ENCODE data around the gene FEZ2. TPM values are rescaled to one million over a fixed set of nuclear protein-coding genes. Genes with fewer than 3 reads are reported as not detected.

FEZ2 gene
- total RNA-seq, 1 donor from 2014 or later: 39.3 TPM

DNA sequence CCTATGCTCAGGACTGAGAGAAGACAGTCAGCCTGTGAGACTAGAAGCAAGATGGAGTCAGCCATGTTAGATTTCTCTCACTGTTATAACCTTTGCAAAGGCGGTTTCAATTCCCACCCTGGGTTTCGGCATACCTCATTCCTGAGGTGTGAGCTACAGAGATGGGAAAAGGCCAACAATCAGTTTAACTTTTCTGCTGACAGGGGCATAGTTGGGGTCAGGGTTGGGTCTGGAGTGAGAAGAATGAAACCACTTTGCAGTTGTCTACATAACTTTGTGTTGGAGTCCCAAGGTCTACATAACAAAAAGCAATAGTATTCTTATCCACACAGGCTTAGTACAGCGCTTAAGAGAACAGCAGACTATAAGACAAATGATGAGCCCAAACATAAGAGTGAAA, 28.1 kb upstream of the FEZ2 start:
- H3K4me1 ChIP-seq: no peaks in the 10 kb centered on the region
- no peaks in the 10 kb centered on the region for H3K9me3 ChIP-seq
- DNase-seq (ENCODE audit: extremely low spot score in 2 of 2): no peak
- H3K27ac ChIP-seq: no peak overlapping the region
- no peak for TF ChIP-seq POLR2A (IDR thresholded peaks at IDR 0.05)
- TF ChIP-seq, protein P1, sequence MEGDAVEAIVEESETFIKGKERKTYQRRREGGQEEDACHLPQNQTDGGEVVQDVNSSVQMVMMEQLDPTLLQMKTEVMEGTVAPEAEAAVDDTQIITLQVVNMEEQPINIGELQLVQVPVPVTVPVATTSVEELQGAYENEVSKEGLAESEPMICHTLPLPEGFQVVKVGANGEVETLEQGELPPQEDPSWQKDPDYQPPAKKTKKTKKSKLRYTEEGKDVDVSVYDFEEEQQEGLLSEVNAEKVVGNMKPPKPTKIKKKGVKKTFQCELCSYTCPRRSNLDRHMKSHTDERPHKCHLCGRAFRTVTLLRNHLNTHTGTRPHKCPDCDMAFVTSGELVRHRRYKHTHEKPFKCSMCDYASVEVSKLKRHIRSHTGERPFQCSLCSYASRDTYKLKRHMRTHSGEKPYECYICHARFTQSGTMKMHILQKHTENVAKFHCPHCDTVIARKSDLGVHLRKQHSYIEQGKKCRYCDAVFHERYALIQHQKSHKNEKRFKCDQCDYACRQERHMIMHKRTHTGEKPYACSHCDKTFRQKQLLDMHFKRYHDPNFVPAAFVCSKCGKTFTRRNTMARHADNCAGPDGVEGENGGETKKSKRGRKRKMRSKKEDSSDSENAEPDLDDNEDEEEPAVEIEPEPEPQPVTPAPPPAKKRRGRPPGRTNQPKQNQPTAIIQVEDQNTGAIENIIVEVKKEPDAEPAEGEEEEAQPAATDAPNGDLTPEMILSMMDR (IDR thresholded peaks at IDR 0.05): no peak
- no peak for TF ChIP-seq POLR2AphosphoS5 (IDR thresholded peaks at IDR 0.05; ENCODE audit: insufficient read depth in 1 of 2, low read depth in 1 of 2)
- no peak overlapping the region for H3K4me3 ChIP-seq
- no peaks in the 10 kb centered on the region for H3K36me3 ChIP-seq
- intact Hi-C loops (cut with DNase I): no loop called here
- H3K27me3 ChIP-seq: no peaks in the 10 kb centered on the region

DNA sequence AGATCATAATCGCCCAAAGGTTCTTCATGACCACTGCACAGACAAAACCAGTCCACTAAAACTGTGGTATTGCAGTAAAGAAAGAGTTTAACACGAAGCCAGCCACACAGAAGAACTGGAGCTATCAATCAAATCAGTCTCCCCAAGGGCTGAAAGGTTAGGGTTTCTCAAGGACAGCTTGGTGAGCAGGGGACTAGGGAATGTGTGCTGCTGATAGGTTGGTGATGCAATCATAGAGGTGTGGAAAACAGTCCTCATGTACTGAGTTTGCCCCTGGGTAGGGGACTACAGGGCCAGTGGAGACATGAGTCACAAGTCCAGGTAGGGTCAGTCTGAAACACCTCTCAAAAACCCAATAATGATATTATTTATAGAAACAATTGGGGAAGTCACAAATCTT, 27.3 kb upstream of the FEZ2 start:
- Histone ChIP-seq H3K27ac (no peak overlapping the region), H3K36me3 (no peaks in the 10 kb centered on the region), H3K4me3 (no peak overlapping the region), H3K27me3 (no peaks in the 10 kb centered on the region), H3K4me1 (no peaks in the 10 kb centered on the region), H3K9me3 (no peaks in the 10 kb centered on the region)
- TF ChIP-seq POLR2AphosphoS5 (IDR thresholded peaks at IDR 0.05; ENCODE audit: insufficient read depth in 1 of 2, low read depth in 1 of 2) (no peak), POLR2A (IDR thresholded peaks at IDR 0.05) (no peak)
- TF ChIP-seq, protein P1 (IDR thresholded peaks at IDR 0.05): no peak
- DNase-seq (ENCODE audit: extremely low spot score in 2 of 2): no peak
- intact Hi-C loops (cut with DNase I): no loop called here

DNA sequence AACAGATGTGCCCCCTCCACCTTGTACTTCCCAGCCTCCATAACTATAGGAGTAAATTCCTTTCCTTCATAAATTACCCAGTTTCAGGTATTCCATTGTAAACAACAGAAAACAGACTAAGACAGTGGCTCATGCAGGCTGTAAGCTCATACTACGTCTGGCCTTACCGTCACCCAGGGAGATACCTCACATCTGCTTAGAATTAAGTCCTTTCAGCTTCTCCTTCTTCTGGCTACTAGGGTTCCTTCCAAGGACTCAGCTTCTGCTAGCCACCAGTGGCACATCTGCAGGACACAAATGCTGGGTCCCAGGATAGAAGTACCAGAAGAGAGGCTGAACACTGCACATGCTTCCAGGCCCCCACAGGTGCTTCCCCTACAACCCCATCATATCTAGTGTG, 22.4 kb upstream of the FEZ2 start:
- H3K4me3 ChIP-seq: no peak overlapping the region
- H3K9me3 ChIP-seq: no peaks in the 10 kb centered on the region
- intact Hi-C loops (cut with DNase I): no loop called here
- no peak for TF ChIP-seq POLR2A (IDR thresholded peaks at IDR 0.05)
- no peak for TF ChIP-seq POLR2AphosphoS5 (IDR thresholded peaks at IDR 0.05; ENCODE audit: insufficient read depth in 1 of 2, low read depth in 1 of 2)
- TF ChIP-seq, protein P1 (IDR thresholded peaks at IDR 0.05): no peak
- H3K27ac ChIP-seq: no peak overlapping the region
- no peaks in the 10 kb centered on the region for H3K4me1 ChIP-seq
- DNase-seq (ENCODE audit: extremely low spot score in 2 of 2): no peak
- no peaks in the 10 kb centered on the region for H3K36me3 ChIP-seq
- H3K27me3 ChIP-seq: no peaks in the 10 kb centered on the region

DNA sequence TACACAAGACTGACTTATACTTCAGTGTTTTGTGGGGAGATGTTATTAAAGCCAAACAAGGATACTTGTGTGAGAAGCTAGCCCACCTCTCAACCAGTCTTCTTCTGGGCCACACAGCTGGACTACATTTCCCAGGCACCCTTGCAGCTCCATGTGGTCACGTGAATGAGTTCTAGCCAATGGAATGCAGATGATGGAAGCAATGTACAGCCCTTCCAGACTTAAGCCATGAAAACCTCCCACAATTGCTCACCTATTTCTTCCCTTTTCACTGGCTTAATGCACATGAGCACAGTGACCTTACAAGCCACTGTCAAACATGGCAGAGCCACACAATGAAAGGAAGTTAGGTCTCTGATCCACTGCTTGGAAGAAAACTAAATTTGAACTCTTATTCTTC, 20.4 kb upstream of the FEZ2 start:
- H3K9me3 ChIP-seq: no peaks in the 10 kb centered on the region

DNA sequence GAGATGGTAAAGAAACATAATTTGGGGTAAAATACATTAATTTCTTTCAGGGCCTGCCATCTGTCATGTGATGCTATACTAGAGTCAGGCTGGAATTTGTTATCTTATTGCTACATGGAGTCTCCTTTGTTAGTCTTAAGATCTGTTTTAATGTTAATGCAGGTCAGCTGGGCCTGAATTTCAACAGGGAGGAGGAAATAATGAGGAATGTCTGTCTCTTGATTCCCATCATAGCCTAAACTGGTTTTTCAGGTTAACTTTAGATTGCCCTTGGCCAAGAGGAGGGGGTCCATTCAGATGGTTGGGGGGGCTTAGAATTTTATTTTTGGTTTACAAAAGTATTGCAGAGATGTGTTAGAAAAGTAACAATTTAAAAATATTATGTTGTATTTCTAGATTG, 19.0 kb upstream of the FEZ2 start:
- Histone ChIP-seq H3K4me1 (no peaks in the 10 kb centered on the region), H3K27ac (no peak overlapping the region), H3K9me3 (no peaks in the 10 kb centered on the region), H3K4me3 (no peak overlapping the region), H3K27me3 (no peaks in the 10 kb centered on the region), H3K36me3 (no peaks in the 10 kb centered on the region)
- intact Hi-C loops (cut with DNase I): no loop called here
- DNase-seq (ENCODE audit: extremely low spot score in 2 of 2): no peak
- TF ChIP-seq POLR2A (IDR thresholded peaks at IDR 0.05) (no peak), POLR2AphosphoS5 (IDR thresholded peaks at IDR 0.05; ENCODE audit: insufficient read depth in 1 of 2, low read depth in 1 of 2) (no peak)
- TF ChIP-seq, protein P1 (IDR thresholded peaks at IDR 0.05): no peak

More for the DNA sequence above, 20.4 kb upstream of the FEZ2 start:
- H3K36me3 ChIP-seq: no peaks in the 10 kb centered on the region
- no peak overlapping the region for H3K27ac ChIP-seq
- TF ChIP-seq POLR2AphosphoS5 (IDR thresholded peaks at IDR 0.05; ENCODE audit: insufficient read depth in 1 of 2, low read depth in 1 of 2) (no peak), POLR2A (IDR thresholded peaks at IDR 0.05) (no peak)
- TF ChIP-seq, protein P1 (IDR thresholded peaks at IDR 0.05): no peak
- H3K4me1 ChIP-seq: no peaks in the 10 kb centered on the region
- no peaks in the 10 kb centered on the region for H3K27me3 ChIP-seq
- intact Hi-C loops (cut with DNase I): no loop called here
- H3K4me3 ChIP-seq: no peak overlapping the region
- DNase-seq (ENCODE audit: extremely low spot score in 2 of 2): no peak

All from vagina (tissue), 2 donors.